ENCODE measurements around the gene GNA14. TPM values are rescaled to one million over a fixed set of nuclear protein-coding genes. Genes with fewer than 3 reads are reported as not detected.

The GNA14 gene
- total and polyA plus RNA-seq, 5 donors from 2014 or later = not detected

- no peak for DNase-seq
- no peak overlapping the region for H3K4me3 Mint-ChIP-seq
- H3K27ac Mint-ChIP-seq = no peak overlapping the region
- H3K4me3 ChIP-seq (ENCODE audit: low read depth, low read length) = no peak overlapping the region
- no peak overlapping the region for H3K27ac ChIP-seq (ENCODE audit: insufficient read depth, low read length, poor library complexity, severe bottlenecking)
- H3K27me3 Mint-ChIP-seq = peaks cover 26% of the 10 kb centered on the region
- no peaks in the 10 kb centered on the region for H3K36me3 Mint-ChIP-seq
- no peak for ATAC-seq (ENCODE audit: low read depth in 2 of 2)
- H3K4me1 ChIP-seq (ENCODE audit: control insufficient read depth, insufficient read depth, low read length, poor library complexity, severe bottlenecking) = no peaks in the 10 kb centered on the region
- H3K27me3 ChIP-seq (ENCODE audit: control insufficient read depth, insufficient read depth, low read length) = no peaks in the 10 kb centered on the region
- H3K4me1 Mint-ChIP-seq = peaks cover 0 to 3% (median 1%) of the 10 kb centered on the region in 4 donors
- H3K36me3 ChIP-seq (ENCODE audit: control insufficient read depth, insufficient read depth, low read length) = no peaks in the 10 kb centered on the region
- no peaks in the 10 kb centered on the region for H3K9me3 ChIP-seq (ENCODE audit: control insufficient read depth in 2 of 2, low read length in 2 of 2)
- H3K9me3 Mint-ChIP-seq = peaks cover 0 to 3% (median 0%) of the 10 kb centered on the region in 7 donors
Measured at GRCh38 chr9:77594963-77595362, 53.2 kb downstream of the GNA14 start.

GRCh38 chr9:77593528-77593927, 54.6 kb downstream of the GNA14 start:
- Mint-ChIP-seq H3K36me3 (no peaks in the 10 kb centered on the region), H3K27me3 (peaks cover 20% of the 10 kb centered on the region), H3K4me1 (peaks cover 0 to 3% (median 1%) of the 10 kb centered on the region in 4 donors), H3K9me3 (peaks cover 0 to 3% (median 1%) of the 10 kb centered on the region in 7 donors), H3K27ac (no peak overlapping the region), H3K4me3 (no peak overlapping the region)
- Histone ChIP-seq H3K4me3 (ENCODE audit: low read depth, low read length) (no peak overlapping the region), H3K27me3 (ENCODE audit: control insufficient read depth, insufficient read depth, low read length) (no peaks in the 10 kb centered on the region), H3K9me3 (ENCODE audit: control insufficient read depth in 2 of 2, low read length in 2 of 2) (no peaks in the 10 kb centered on the region), H3K36me3 (ENCODE audit: control insufficient read depth, insufficient read depth, low read length) (no peaks in the 10 kb centered on the region), H3K27ac (ENCODE audit: insufficient read depth, low read length, poor library complexity, severe bottlenecking) (no peak overlapping the region), H3K4me1 (ENCODE audit: control insufficient read depth, insufficient read depth, low read length, poor library complexity, severe bottlenecking) (no peaks in the 10 kb centered on the region)
- ATAC-seq (ENCODE audit: low read depth in 2 of 2) = no peak
- no peak for DNase-seq

- Mint-ChIP-seq H3K36me3 (no peaks in the 10 kb centered on the region), H3K27me3 (peaks cover 17% of the 10 kb centered on the region), H3K4me1 (peaks cover 0 to 9% (median 4%) of the 10 kb centered on the region in 4 donors), H3K27ac (no peak overlapping the region), H3K9me3 (peaks cover 0 to 3% (median 1%) of the 10 kb centered on the region in 7 donors), H3K4me3 (no peak overlapping the region)
- H3K36me3 ChIP-seq (ENCODE audit: control insufficient read depth, insufficient read depth, low read length) = no peaks in the 10 kb centered on the region
- no peak overlapping the region for H3K4me3 ChIP-seq (ENCODE audit: low read depth, low read length)
- H3K4me1 ChIP-seq (ENCODE audit: control insufficient read depth, insufficient read depth, low read length, poor library complexity, severe bottlenecking) = peaks cover 3% of the 10 kb centered on the region
- H3K9me3 ChIP-seq (ENCODE audit: control insufficient read depth in 2 of 2, low read length in 2 of 2) = no peaks in the 10 kb centered on the region
- no peak for ATAC-seq (ENCODE audit: low read depth in 2 of 2)
- DNase-seq = no peak
- no peak overlapping the region for H3K27ac ChIP-seq (ENCODE audit: insufficient read depth, low read length, poor library complexity, severe bottlenecking)
- no peaks in the 10 kb centered on the region for H3K27me3 ChIP-seq (ENCODE audit: control insufficient read depth, insufficient read depth, low read length)
Measured at GRCh38 chr9:77592476-77592875, 55.6 kb downstream of the GNA14 start.

GRCh38 chr9:77589046-77589795, 58.9 kb downstream of the GNA14 start:
- Mint-ChIP-seq H3K27ac (no peak overlapping the region), H3K4me1 (peaks cover 0 to 6% (median 3%) of the 10 kb centered on the region in 4 donors), H3K36me3 (no peaks in the 10 kb centered on the region), H3K9me3 (peaks cover 0 to 3% (median 1%) of the 10 kb centered on the region in 7 donors), H3K27me3 (peaks cover 16% of the 10 kb centered on the region), H3K4me3 (no peak overlapping the region)
- DNase-seq (no peak), ATAC-seq (ENCODE audit: low read depth in 2 of 2) (no peak)
- Histone ChIP-seq H3K4me1 (ENCODE audit: control insufficient read depth, insufficient read depth, low read length, poor library complexity, severe bottlenecking) (peaks cover 3% of the 10 kb centered on the region), H3K27me3 (ENCODE audit: control insufficient read depth, insufficient read depth, low read length) (no peaks in the 10 kb centered on the region), H3K36me3 (ENCODE audit: control insufficient read depth, insufficient read depth, low read length) (no peaks in the 10 kb centered on the region), H3K9me3 (ENCODE audit: control insufficient read depth in 2 of 2, low read length in 2 of 2) (no peaks in the 10 kb centered on the region), H3K27ac (ENCODE audit: insufficient read depth, low read length, poor library complexity, severe bottlenecking) (no peak overlapping the region), H3K4me3 (ENCODE audit: low read depth, low read length) (no peak overlapping the region)

- Histone ChIP-seq H3K36me3 (ENCODE audit: control insufficient read depth, insufficient read depth, low read length) (no peaks in the 10 kb centered on the region), H3K9me3 (ENCODE audit: control insufficient read depth in 2 of 2, low read length in 2 of 2) (no peaks in the 10 kb centered on the region), H3K4me3 (ENCODE audit: low read depth, low read length) (no peak overlapping the region), H3K4me1 (ENCODE audit: control insufficient read depth, insufficient read depth, low read length, poor library complexity, severe bottlenecking) (peaks cover 3% of the 10 kb centered on the region), H3K27ac (ENCODE audit: insufficient read depth, low read length, poor library complexity, severe bottlenecking) (no peak overlapping the region), H3K27me3 (ENCODE audit: control insufficient read depth, insufficient read depth, low read length) (no peaks in the 10 kb centered on the region)
- Mint-ChIP-seq H3K9me3 (peaks cover 0 to 2% (median 1%) of the 10 kb centered on the region in 7 donors), H3K4me1 (peaks cover 0 to 6% (median 3%) of the 10 kb centered on the region in 4 donors), H3K36me3 (no peaks in the 10 kb centered on the region), H3K4me3 (no peak overlapping the region), H3K27me3 (peaks cover 16% of the 10 kb centered on the region), H3K27ac (peak overlapping the region in 1 of 3 donors; percentile 65)
- DNase-seq = no peak
- no peak for ATAC-seq (ENCODE audit: low read depth in 2 of 2)
Measured at GRCh38 chr9:77588271-77588937, 59.7 kb downstream of the GNA14 start.

- peaks cover 20% of the 10 kb centered on the region for H3K27me3 Mint-ChIP-seq
Measured at GRCh38 chr9:77587851-77588250, 60.3 kb downstream of the GNA14 start.

GRCh38 chr9:77587042-77587441, 61.1 kb downstream of the GNA14 start:
- Histone ChIP-seq H3K9me3 (ENCODE audit: control insufficient read depth in 2 of 2, low read length in 2 of 2) (no peaks in the 10 kb centered on the region), H3K36me3 (ENCODE audit: control insufficient read depth, insufficient read depth, low read length) (no peaks in the 10 kb centered on the region), H3K4me3 (ENCODE audit: low read depth, low read length) (no peak overlapping the region), H3K27ac (ENCODE audit: insufficient read depth, low read length, poor library complexity, severe bottlenecking) (no peak overlapping the region), H3K27me3 (ENCODE audit: control insufficient read depth, insufficient read depth, low read length) (peaks cover 3% of the 10 kb centered on the region), H3K4me1 (ENCODE audit: control insufficient read depth, insufficient read depth, low read length, poor library complexity, severe bottlenecking) (peaks cover 3% of the 10 kb centered on the region)
- Mint-ChIP-seq H3K27me3 (peaks cover 22% of the 10 kb centered on the region), H3K4me1 (peaks cover 0 to 6% (median 3%) of the 10 kb centered on the region in 4 donors), H3K36me3 (no peaks in the 10 kb centered on the region), H3K9me3 (peaks cover 0 to 4% (median 0%) of the 10 kb centered on the region in 7 donors), H3K27ac (no peak overlapping the region), H3K4me3 (no peak overlapping the region)
- ATAC-seq (ENCODE audit: low read depth in 2 of 2) = no peak
- no peak for DNase-seq

More at GRCh38 chr9:77587851-77588250, 60.3 kb downstream of the GNA14 start:
- no peaks in the 10 kb centered on the region for H3K36me3 ChIP-seq (ENCODE audit: control insufficient read depth, insufficient read depth, low read length)
- H3K4me3 ChIP-seq (ENCODE audit: low read depth, low read length) = no peak overlapping the region
- no peaks in the 10 kb centered on the region for H3K9me3 ChIP-seq (ENCODE audit: control insufficient read depth in 2 of 2, low read length in 2 of 2)
- H3K27ac ChIP-seq (ENCODE audit: insufficient read depth, low read length, poor library complexity, severe bottlenecking) = no peak overlapping the region
- peaks cover 2% of the 10 kb centered on the region for H3K27me3 ChIP-seq (ENCODE audit: control insufficient read depth, insufficient read depth, low read length)
- H3K36me3 Mint-ChIP-seq = no peaks in the 10 kb centered on the region
- no peak overlapping the region for H3K27ac Mint-ChIP-seq
- H3K4me1 ChIP-seq (ENCODE audit: control insufficient read depth, insufficient read depth, low read length, poor library complexity, severe bottlenecking) = peaks cover 3% of the 10 kb centered on the region
- H3K9me3 Mint-ChIP-seq = peaks cover 0 to 2% (median 1%) of the 10 kb centered on the region in 7 donors
- peaks cover 0 to 6% (median 3%) of the 10 kb centered on the region in 4 donors for H3K4me1 Mint-ChIP-seq
- no peak for DNase-seq
- ATAC-seq (ENCODE audit: low read depth in 2 of 2) = no peak
- no peak overlapping the region for H3K4me3 Mint-ChIP-seq
